ENCODE results near the gene POLR2I. TPM values are rescaled to one million over a fixed set of nuclear protein-coding genes. Genes with fewer than 3 reads are reported as not detected.

Gene POLR2I
- total RNA-seq, 4 donors from 2014 or later, result 31.3 to 76.1 (median 35.5) TPM

- TF ChIP-seq CTCF (IDR thresholded peaks at IDR 0.05; ENCODE audit: low read depth), result no peak
Measured at GRCh38 chr19:36106441-36106840, 8.2 kb downstream of the POLR2I start.

- no peak for TF ChIP-seq CTCF (IDR thresholded peaks at IDR 0.05; ENCODE audit: low read depth)
Measured at GRCh38 chr19:36103842-36104552, 10.7 kb downstream of the POLR2I start.

- no peak for TF ChIP-seq CTCF (IDR thresholded peaks at IDR 0.05; ENCODE audit: low read depth)
Measured at GRCh38 chr19:36103040-36103626, 11.5 kb downstream of the POLR2I start.

- TF ChIP-seq CTCF (IDR thresholded peaks at IDR 0.05; ENCODE audit: low read depth), result no peak
Measured at GRCh38 chr19:36101550-36102327, 12.9 kb downstream of the POLR2I start.

GRCh38 chr19:36100476-36100875, 14.2 kb downstream of the POLR2I start:
- TF ChIP-seq CTCF (IDR thresholded peaks at IDR 0.05; ENCODE audit: low read depth), result no peak

GRCh38 chr19:36099166-36099785, 15.4 kb downstream of the POLR2I start:
- no peak for TF ChIP-seq CTCF (IDR thresholded peaks at IDR 0.05; ENCODE audit: low read depth)

GRCh38 chr19:36097036-36097435, 17.6 kb downstream of the POLR2I start:
- TF ChIP-seq CTCF (IDR thresholded peaks at IDR 0.05; ENCODE audit: low read depth), result no peak
